ENCODE data around the gene RAB11FIP4. TPM values are rescaled to one million over a fixed set of nuclear protein-coding genes. Genes with fewer than 3 reads are reported as not detected.

The RAB11FIP4 gene
- total and polyA plus RNA-seq, 9 donors, result 1.8 to 16.5 (median 6.4) TPM

DNA sequence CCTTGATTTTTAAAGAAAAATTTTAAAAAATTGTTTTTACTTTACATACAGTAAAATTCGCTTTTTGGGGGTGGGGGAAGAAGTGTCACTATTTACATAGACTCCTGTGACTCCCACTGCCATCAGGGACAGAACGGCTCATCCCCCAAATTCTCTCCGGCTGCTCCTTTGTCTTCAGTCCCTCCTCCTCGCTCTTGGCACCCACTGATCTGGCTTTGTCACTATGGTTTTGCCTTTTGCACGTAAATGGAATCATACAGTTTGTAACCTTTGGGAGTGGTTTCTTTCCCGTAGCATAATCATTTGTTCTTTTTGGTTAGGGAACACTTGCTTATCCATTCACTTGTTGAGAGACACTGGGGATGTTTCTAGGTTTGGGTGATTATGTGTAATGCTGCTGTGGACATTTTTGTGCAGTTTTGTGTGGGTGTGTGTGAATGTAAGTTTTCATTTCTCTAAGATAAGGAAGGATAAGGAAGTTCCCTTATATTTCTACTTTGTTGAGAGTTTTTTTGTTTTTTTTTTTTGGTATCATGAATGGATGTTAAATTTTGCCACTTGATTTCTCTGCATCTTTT is 27.4 kb downstream of the RAB11FIP4 start:
- Histone ChIP-seq H3K27me3 (no peaks in the 10 kb centered on the region), H3K4me3 (no peak overlapping the region), H3K9me3 (peaks cover 0 to 3% of the 10 kb centered on the region in 2 donors), H3K4me1 (ENCODE audit: insufficient read depth) (no peaks in the 10 kb centered on the region), H3K27ac (no peak overlapping the region), H3K36me3 (no peaks in the 10 kb centered on the region)
- DNase-seq, result no peak
- WGBS, 3 donors, result 10 to 34% (median 18%) methylated on average over 6 of the region's 6 CpGs
- TF ChIP-seq, protein P1, sequence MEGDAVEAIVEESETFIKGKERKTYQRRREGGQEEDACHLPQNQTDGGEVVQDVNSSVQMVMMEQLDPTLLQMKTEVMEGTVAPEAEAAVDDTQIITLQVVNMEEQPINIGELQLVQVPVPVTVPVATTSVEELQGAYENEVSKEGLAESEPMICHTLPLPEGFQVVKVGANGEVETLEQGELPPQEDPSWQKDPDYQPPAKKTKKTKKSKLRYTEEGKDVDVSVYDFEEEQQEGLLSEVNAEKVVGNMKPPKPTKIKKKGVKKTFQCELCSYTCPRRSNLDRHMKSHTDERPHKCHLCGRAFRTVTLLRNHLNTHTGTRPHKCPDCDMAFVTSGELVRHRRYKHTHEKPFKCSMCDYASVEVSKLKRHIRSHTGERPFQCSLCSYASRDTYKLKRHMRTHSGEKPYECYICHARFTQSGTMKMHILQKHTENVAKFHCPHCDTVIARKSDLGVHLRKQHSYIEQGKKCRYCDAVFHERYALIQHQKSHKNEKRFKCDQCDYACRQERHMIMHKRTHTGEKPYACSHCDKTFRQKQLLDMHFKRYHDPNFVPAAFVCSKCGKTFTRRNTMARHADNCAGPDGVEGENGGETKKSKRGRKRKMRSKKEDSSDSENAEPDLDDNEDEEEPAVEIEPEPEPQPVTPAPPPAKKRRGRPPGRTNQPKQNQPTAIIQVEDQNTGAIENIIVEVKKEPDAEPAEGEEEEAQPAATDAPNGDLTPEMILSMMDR (IDR thresholded peaks at IDR 0.05), result no peak
- TF ChIP-seq POLR2A (IDR thresholded peaks at IDR 0.05), result no peak
- TF ChIP-seq EP300 (IDR thresholded peaks at IDR 0.05), result no peak
- intact Hi-C loops (cut with DNase I), result no loop called here

GRCh38 chr17:31422443-31422842 is 31.0 kb downstream of the RAB11FIP4 start:
- Histone ChIP-seq H3K4me1 (ENCODE audit: insufficient read depth) (peaks cover 8% of the 10 kb centered on the region), H3K9me3 (peaks cover 0 to 3% of the 10 kb centered on the region in 2 donors), H3K27me3 (no peaks in the 10 kb centered on the region), H3K4me3 (no peak overlapping the region), H3K36me3 (no peaks in the 10 kb centered on the region), H3K27ac (no peak overlapping the region)
- no peak for DNase-seq
- intact Hi-C loops (cut with DNase I), result no loop called here
- TF ChIP-seq EP300 (IDR thresholded peaks at IDR 0.05), result no peak
- TF ChIP-seq, protein P1 (IDR thresholded peaks at IDR 0.05), result no peak
- no peak for TF ChIP-seq POLR2A (IDR thresholded peaks at IDR 0.05)
- WGBS, 3 donors, result 88 to 90% (median 89%) methylated on average over 3 of the region's 3 CpGs

GRCh38 chr17:31424944-31425281 is 33.4 kb downstream of the RAB11FIP4 start:
- intact Hi-C loops (cut with DNase I), result no loop called here
- DNase-seq, result no peak
- no peaks in the 10 kb centered on the region for H3K27me3 ChIP-seq

DNA sequence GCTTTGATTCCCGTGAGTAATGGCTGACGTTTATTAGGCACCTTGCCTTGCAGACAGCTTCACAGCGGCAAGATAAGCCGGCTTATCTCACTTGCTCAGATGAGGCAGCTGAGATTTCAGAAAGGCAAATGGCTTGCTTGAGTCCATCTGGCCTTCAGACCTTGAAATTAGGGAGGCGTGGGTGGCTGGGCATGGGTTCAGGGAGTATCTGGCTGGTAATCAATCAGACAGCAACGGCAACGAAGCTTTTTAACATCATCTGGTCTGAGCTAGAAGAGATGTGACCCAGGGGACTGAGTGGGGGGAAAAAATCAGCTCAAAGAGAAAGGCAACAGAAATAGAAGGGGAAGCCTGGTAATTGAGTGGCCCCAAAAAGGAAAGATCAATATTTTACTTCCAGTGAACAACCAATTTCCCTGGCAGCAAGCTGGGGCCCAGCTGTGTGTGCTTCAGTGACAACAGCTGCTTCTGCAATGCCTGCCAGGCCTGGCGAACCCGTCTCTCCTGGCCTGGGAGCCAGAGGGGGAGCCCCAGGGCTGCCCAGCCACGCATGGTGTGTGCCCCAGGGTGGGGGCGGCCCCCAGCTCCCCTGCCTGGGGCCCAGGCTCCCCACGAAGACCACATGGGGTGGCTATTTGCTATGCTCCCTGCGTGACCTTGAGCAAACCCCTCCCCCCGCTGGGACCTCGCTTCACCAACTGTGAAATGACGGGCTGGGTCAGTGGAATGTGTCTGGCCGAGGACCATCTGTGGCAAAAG is 34.0 kb downstream of the RAB11FIP4 start:
- Histone ChIP-seq H3K4me1 (ENCODE audit: insufficient read depth) (peaks cover 8% of the 10 kb centered on the region), H3K27ac (no peak overlapping the region), H3K36me3 (no peaks in the 10 kb centered on the region), H3K4me3 (no peak overlapping the region), H3K27me3 (no peaks in the 10 kb centered on the region), H3K9me3 (peaks cover 0 to 3% of the 10 kb centered on the region in 2 donors)
- intact Hi-C loops (cut with DNase I), result no loop called here
- TF ChIP-seq POLR2A (IDR thresholded peaks at IDR 0.05) (no peak), EP300 (IDR thresholded peaks at IDR 0.05) (no peak)
- TF ChIP-seq, protein P1 (IDR thresholded peaks at IDR 0.05), result no peak
- peak in 1 of 5 donors; percentile 40 for DNase-seq
- 7 to 23% (median 9%) methylated on average over 16 to 17 of the region's 17 CpGs for WGBS, 3 donors

More at GRCh38 chr17:31424944-31425281, 33.4 kb downstream of the RAB11FIP4 start:
- Histone ChIP-seq H3K9me3 (peaks cover 0 to 3% of the 10 kb centered on the region in 2 donors), H3K27ac (no peak overlapping the region), H3K4me3 (no peak overlapping the region), H3K4me1 (ENCODE audit: insufficient read depth) (peaks cover 8% of the 10 kb centered on the region), H3K36me3 (no peaks in the 10 kb centered on the region)
- TF ChIP-seq EP300 (IDR thresholded peaks at IDR 0.05) (no peak), POLR2A (IDR thresholded peaks at IDR 0.05) (no peak)
- TF ChIP-seq, protein P1 (IDR thresholded peaks at IDR 0.05), result no peak
- 26 to 46% (median 30%) methylated on average over 5 of the region's 5 CpGs for WGBS, 3 donors
